Right cardiac atrium (tissue), 5 donors: ENCODE results near the gene DST. TPM values are rescaled to one million over a fixed set of nuclear protein-coding genes. Genes with fewer than 3 reads are reported as not detected.
"Not testable (repeated sequence)": the region's sequence is repeated elsewhere in the genome, so short reads cannot be mapped to it uniquely, and the experiment has no call there.

Source experiments
- ATAC-seq, 2 donors: fragments of 200-7000 bp; cut with Tn5 transposase; one replicate each; pipeline versions ENCODE4 v1.8.0 to v1.9.1; 2020; ENCODE audit warnings: moderate library complexity in 2 of 2, mild to moderate bottlenecking in 1 of 2
- DNase-seq, 3 donors: peaks; one replicate each; pipeline ENCODE4 v3.0.0-alpha.2; 2020
- H3K27ac ChIP-seq: one replicate; pipeline ENCODE4 v1.5.1; 2013; ENCODE audit warnings: mild to moderate bottlenecking, low read length, control low read depth, moderate library complexity
- H3K27me3 ChIP-seq: one replicate; pipeline ENCODE4 v1.6.1; 2013; ENCODE audit not compliant: control insufficient read depth, insufficient read depth
- H3K4me1 ChIP-seq: one replicate; pipeline ENCODE4 v1.6.1; 2013; ENCODE audit warnings: low read length; ENCODE audit not compliant: control insufficient read depth, insufficient read depth
- H3K4me3 ChIP-seq: one replicate; pipeline ENCODE4 v1.5.1; 2013; ENCODE audit warnings: low read length, control low read depth
- H3K9me3 ChIP-seq: one replicate; pipeline ENCODE4 v1.6.1; 2013; ENCODE audit warnings: low read length; ENCODE audit not compliant: control insufficient read depth
- WGBS: extraction: QIAGEN DNeasy Blood & Tissue Kit; methylation state at CpG from one replicate; pipeline ENCODE4 v1.1.7; 2013; 5-methylcytosine and 5-hydroxymethylcytosine counted together
- intact Hi-C, 4 donors: fragments of 100-400 bp; cut with DNase I; formaldehyde crosslinking; loops; one replicate each; pipeline versions ENCODE4 v1.11.0 to v1.14.0; 2022 to 2023
- polyA plus RNA-seq: library from polyadenylated mRNA; stranded (reverse); fragments of 200-250 nt; gene quantifications from one replicate; pipeline ENCODE4 v1.2.3, GENCODE V29; 2013
- total RNA-seq, 4 donors: library from RNA; stranded (reverse); fragmentation: NEBNext Ultra II Directional; extraction: Animal tissue kit (Norgen Biotek cat#: 25700); gene quantifications; one replicate each; pipeline ENCODE4 v1.2.1, GENCODE V29; 2021
- donor health status: healthy with polysubstance abuse.
- donor health status: DM: no; HTN: yes; CAD: no.
- donor health status: DM: no; HTN: no; CAD: no.
- donor health status: DM: no; HTN: yes; CAD: no; lungs with severe emphysema.
- donor health status: DM: yes; HTN: yes; CAD: no.

The DST gene
- total and polyA plus RNA-seq, 5 donors = 148 to 308 (median 204) TPM

GRCh38 chr6:56570413-56571359 is 72.0 kb downstream of the DST start:
- no peaks in the 10 kb centered on the region for H3K27me3 ChIP-seq
- H3K4me1 ChIP-seq = no peaks in the 10 kb centered on the region
- WGBS = 58% methylated on average over 8 of the region's 8 CpGs
- ATAC-seq = peak; percentile 52 to 57
- no peak for DNase-seq
- no peak overlapping the region for H3K27ac ChIP-seq
- intact Hi-C loops = loop anchor here in 1 of 4 donors (5.0 kb wide), 1 partner anchor 208 kb away; no protein-coding TSS in a partner anchor
- H3K9me3 ChIP-seq = no peaks in the 10 kb centered on the region
- no peak overlapping the region for H3K4me3 ChIP-seq

- Histone ChIP-seq H3K27me3 (no peaks in the 10 kb centered on the region), H3K4me3 (no peak overlapping the region), H3K4me1 (no peaks in the 10 kb centered on the region), H3K9me3 (no peaks in the 10 kb centered on the region), H3K27ac (no peak overlapping the region)
- no peak for DNase-seq
- intact Hi-C loops = no loop called here
- ATAC-seq = no peak
Measured at GRCh38 chr6:56567501-56567900, 75.2 kb downstream of the DST start.

GRCh38 chr6:56562730-56563129 is 80.0 kb downstream of the DST start:
- H3K27ac ChIP-seq, H3K4me3 ChIP-seq, intact Hi-C loops, H3K9me3 ChIP-seq, ATAC-seq, DNase-seq, H3K27me3 ChIP-seq, H3K4me1 ChIP-seq: not testable (repeated sequence)
- WGBS = 98% methylated on average over 4 of the region's 4 CpGs

GRCh38 chr6:56556751-56557540 is 85.7 kb downstream of the DST start:
- H3K27ac ChIP-seq = no peak overlapping the region

GRCh38 chr6:56555438-56555872 is 87.2 kb downstream of the DST start:
- no peaks in the 10 kb centered on the region for H3K27me3 ChIP-seq
- H3K27ac ChIP-seq = no peak overlapping the region
- intact Hi-C loops = no loop called here
- H3K9me3 ChIP-seq = no peaks in the 10 kb centered on the region
- H3K4me3 ChIP-seq = no peak overlapping the region
- peak; percentile 89 to 94 for ATAC-seq
- 41% methylated on average over 5 of the region's 5 CpGs for WGBS
- H3K4me1 ChIP-seq = peaks cover 2% of the 10 kb centered on the region
- peak in 2 of 3 donors; percentile 35 to 45 for DNase-seq

More at GRCh38 chr6:56556751-56557540, 85.7 kb downstream of the DST start:
- Histone ChIP-seq H3K4me3 (no peak overlapping the region), H3K27me3 (no peaks in the 10 kb centered on the region), H3K9me3 (no peaks in the 10 kb centered on the region), H3K4me1 (no peaks in the 10 kb centered on the region)
- WGBS = 96% methylated on average over 1 of the region's 1 CpG
- DNase-seq = no peak
- intact Hi-C loops = no loop called here
- no peak for ATAC-seq

GRCh38 chr6:56552187-56553130 is 90.2 kb downstream of the DST start:
- ATAC-seq (no peak), DNase-seq (no peak)
- Histone ChIP-seq H3K4me1 (peaks cover 2% of the 10 kb centered on the region), H3K4me3 (no peak overlapping the region), H3K27me3 (no peaks in the 10 kb centered on the region), H3K9me3 (no peaks in the 10 kb centered on the region), H3K27ac (no peak overlapping the region)
- 92% methylated on average over 7 of the region's 7 CpGs for WGBS
- intact Hi-C loops = no loop called here

- DNase-seq = no peak
- Histone ChIP-seq H3K4me1 (peaks cover 2% of the 10 kb centered on the region), H3K27ac (no peak overlapping the region), H3K9me3 (no peaks in the 10 kb centered on the region), H3K4me3 (no peak overlapping the region), H3K27me3 (no peaks in the 10 kb centered on the region)
- intact Hi-C loops = no loop called here
- no peak for ATAC-seq
- 79% methylated on average over 3 of the region's 3 CpGs for WGBS
Measured at GRCh38 chr6:56551409-56552120, 91.1 kb downstream of the DST start.

- ATAC-seq = no peak
- Histone ChIP-seq H3K27ac (no peak overlapping the region), H3K9me3 (no peaks in the 10 kb centered on the region), H3K27me3 (no peaks in the 10 kb centered on the region), H3K4me3 (peak overlapping the region; percentile 13), H3K4me1 (peaks cover 2% of the 10 kb centered on the region)
- DNase-seq = no peak
- intact Hi-C loops = no loop called here
- WGBS = 34% methylated on average over 1 of the region's 1 CpG
Measured at GRCh38 chr6:56550301-56550700, 92.4 kb downstream of the DST start.

GRCh38 chr6:56549014-56549413 is 93.7 kb downstream of the DST start:
- no peak for DNase-seq
- whole genome bisulfite sequencing = 39% methylated on average over 2 of the region's 2 CpGs
- intact Hi-C loops = no loop called here
- ATAC-seq = no peak
- no peaks in the 10 kb centered on the region for H3K9me3 ChIP-seq
- H3K4me3 ChIP-seq = no peak overlapping the region
- H3K27me3 ChIP-seq = no peaks in the 10 kb centered on the region
- no peak overlapping the region for H3K27ac ChIP-seq
- peaks cover 2% of the 10 kb centered on the region for H3K4me1 ChIP-seq

- H3K27ac ChIP-seq = no peak overlapping the region
- intact Hi-C loops = no loop called here
- WGBS = 94% methylated on average over 1 of the region's 1 CpG
- ATAC-seq (no peak), DNase-seq (no peak)
- no peak overlapping the region for H3K4me3 ChIP-seq
- H3K27me3 ChIP-seq = no peaks in the 10 kb centered on the region
- no peaks in the 10 kb centered on the region for H3K9me3 ChIP-seq
- peaks cover 2% of the 10 kb centered on the region for H3K4me1 ChIP-seq
Measured at GRCh38 chr6:56547687-56548086, 95.0 kb downstream of the DST start.
